Peyer's patch (tissue), 4 donors: ENCODE results near the gene SLC7A10. TPM values are rescaled to one million over a fixed set of nuclear protein-coding genes. Genes with fewer than 3 reads are reported as not detected.
"Not testable (repeated sequence)": the region's sequence is repeated elsewhere in the genome, so short reads cannot be mapped to it uniquely, and the experiment has no call there.

Experiments
- DNase-seq, 3 donors: peaks; one replicate each; pipeline ENCODE4 v3.0.0-alpha.2; 2017 to 2019
- H3K27ac ChIP-seq, 4 donors: fragments of 200-600 bp; sonication (generic); one replicate each; pipeline ENCODE4 v1.5.1; 2016 to 2019
- H3K27me3 ChIP-seq, 2 donors: fragments of 200-600 bp; sonication (generic); one replicate each; pipeline ENCODE4 v1.5.1; 2019
- H3K36me3 ChIP-seq, 3 donors: fragments of 200-600 bp; sonication (generic); one replicate each; pipeline ENCODE4 v1.5.1; 2016 to 2019
- H3K4me1 ChIP-seq, 4 donors: fragments of 200-600 bp; sonication (generic); one replicate each; pipeline ENCODE4 v1.5.1; 2016 to 2019
- H3K4me3 ChIP-seq, 4 donors: fragments of 200-600 bp; sonication (generic); 1 replicate in 3 of 4; 2 replicates in 1 of 4; pipeline ENCODE4 v1.5.1; 2016 to 2019; ENCODE audit warnings: mild to moderate bottlenecking in 1 of 4
- H3K9me3 ChIP-seq, 4 donors: fragments of 200-600 bp; sonication (generic); one replicate each; pipeline ENCODE4 v1.5.1; 2016 to 2019; ENCODE audit warnings: mild to moderate bottlenecking in 1 of 4
- POLR2A ChIP-seq, 2 donors: fragments of 450-650 bp; IDR thresholded peaks; one replicate each; pipeline ENCODE4 v1.5.1; 2017; ENCODE audit warnings: antibody characterized with exemption in 2 of 2, mild to moderate bottlenecking in 2 of 2, moderate library complexity in 2 of 2
- total RNA-seq, 4 donors: library from RNA; depleted of rRNA; stranded (reverse); fragments of >200 nt; gene quantifications; one replicate each; pipeline ENCODE4 v1.1.0, GENCODE V29; 2016
- TF ChIP-seq, protein P1 (sequence below), 6 experiments: fragments of 450-650 bp in 4 of 6; fragments of 200-600 bp in 2 of 6; sonication (generic) in 1 of 6; IDR thresholded peaks; one replicate each; pipeline ENCODE4 v1.5.1; 2017 to 2019; ENCODE audit warnings: antibody characterized with exemption in 6 of 6, mild to moderate bottlenecking in 3 of 6, moderate library complexity in 1 of 6

SLC7A10 gene
- total RNA-seq, 4 donors from 2014 or later, result not detected

GRCh38 chr19:33211794-33212435 is 13.7 kb downstream of the SLC7A10 start:
- Histone ChIP-seq H3K9me3 (no peaks in the 10 kb centered on the region), H3K4me1 (no peaks in the 10 kb centered on the region), H3K36me3 (peaks cover 0 to 1% (median 0%) of the 10 kb centered on the region in 3 donors), H3K27ac (no peak overlapping the region), H3K4me3 (no peak overlapping the region), H3K27me3 (no peaks in the 10 kb centered on the region)
- no peak for DNase-seq
- TF ChIP-seq, protein P1, sequence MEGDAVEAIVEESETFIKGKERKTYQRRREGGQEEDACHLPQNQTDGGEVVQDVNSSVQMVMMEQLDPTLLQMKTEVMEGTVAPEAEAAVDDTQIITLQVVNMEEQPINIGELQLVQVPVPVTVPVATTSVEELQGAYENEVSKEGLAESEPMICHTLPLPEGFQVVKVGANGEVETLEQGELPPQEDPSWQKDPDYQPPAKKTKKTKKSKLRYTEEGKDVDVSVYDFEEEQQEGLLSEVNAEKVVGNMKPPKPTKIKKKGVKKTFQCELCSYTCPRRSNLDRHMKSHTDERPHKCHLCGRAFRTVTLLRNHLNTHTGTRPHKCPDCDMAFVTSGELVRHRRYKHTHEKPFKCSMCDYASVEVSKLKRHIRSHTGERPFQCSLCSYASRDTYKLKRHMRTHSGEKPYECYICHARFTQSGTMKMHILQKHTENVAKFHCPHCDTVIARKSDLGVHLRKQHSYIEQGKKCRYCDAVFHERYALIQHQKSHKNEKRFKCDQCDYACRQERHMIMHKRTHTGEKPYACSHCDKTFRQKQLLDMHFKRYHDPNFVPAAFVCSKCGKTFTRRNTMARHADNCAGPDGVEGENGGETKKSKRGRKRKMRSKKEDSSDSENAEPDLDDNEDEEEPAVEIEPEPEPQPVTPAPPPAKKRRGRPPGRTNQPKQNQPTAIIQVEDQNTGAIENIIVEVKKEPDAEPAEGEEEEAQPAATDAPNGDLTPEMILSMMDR (IDR thresholded peaks at IDR 0.05), result no peak

DNA sequence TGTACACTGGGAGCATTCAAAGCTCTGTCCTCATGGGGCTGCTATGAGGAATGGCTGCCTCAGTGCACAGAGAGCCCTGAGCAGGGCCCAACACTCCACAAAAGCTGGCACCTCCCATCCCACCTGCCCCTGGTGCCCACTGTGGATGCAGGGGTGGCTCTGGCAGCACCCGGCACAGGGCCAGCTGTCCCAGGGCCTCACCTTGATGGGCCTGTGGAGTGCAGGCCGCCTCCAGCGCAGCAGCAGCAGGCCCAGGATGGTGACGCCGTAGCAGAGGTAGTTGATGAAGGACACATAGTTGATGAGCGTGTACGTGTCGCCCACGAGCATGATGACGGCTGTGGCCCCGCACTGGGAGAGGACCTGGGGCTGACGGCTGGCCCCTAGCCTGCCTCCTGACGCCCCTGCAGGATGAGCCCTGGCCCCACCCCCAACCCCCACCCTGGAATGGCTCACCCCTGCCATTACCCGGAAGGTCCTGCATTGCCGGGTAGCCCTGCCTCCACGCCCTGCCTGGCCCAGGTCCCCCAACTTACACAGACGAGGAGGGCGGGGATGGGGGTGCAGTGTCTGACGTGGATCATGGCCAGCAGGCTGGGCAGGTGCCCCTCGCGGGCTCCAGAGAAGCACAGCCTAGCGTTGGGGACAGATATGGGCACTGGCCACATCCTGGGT is 15.2 kb downstream of the SLC7A10 start:
- Histone ChIP-seq H3K27ac (no peak overlapping the region), H3K4me1 (no peaks in the 10 kb centered on the region), H3K4me3 (no peak overlapping the region), H3K27me3 (no peaks in the 10 kb centered on the region), H3K9me3 (no peaks in the 10 kb centered on the region), H3K36me3 (peaks cover 0 to 9% (median 0%) of the 10 kb centered on the region in 3 donors)
- DNase-seq, result no peak
- TF ChIP-seq POLR2A (IDR thresholded peaks at IDR 0.05), result no peak
- TF ChIP-seq, protein P1 (IDR thresholded peaks at IDR 0.05), result no peak

- H3K9me3 ChIP-seq, H3K4me1 ChIP-seq, H3K27me3 ChIP-seq, H3K4me3 ChIP-seq, DNase-seq, H3K36me3 ChIP-seq, H3K27ac ChIP-seq: not testable (repeated sequence)
Measured at GRCh38 chr19:33209850-33210230, 15.8 kb downstream of the SLC7A10 start.

- no peaks in the 10 kb centered on the region for H3K27me3 ChIP-seq
- H3K36me3 ChIP-seq, result peaks cover 0 to 9% (median 0%) of the 10 kb centered on the region in 3 donors
- no peaks in the 10 kb centered on the region for H3K4me1 ChIP-seq
- H3K27ac ChIP-seq, result no peak overlapping the region
- TF ChIP-seq POLR2A (IDR thresholded peaks at IDR 0.05), result no peak
- TF ChIP-seq, protein P1 (IDR thresholded peaks at IDR 0.05), result no peak
- no peak for DNase-seq
- no peaks in the 10 kb centered on the region for H3K9me3 ChIP-seq
- H3K4me3 ChIP-seq, result no peak overlapping the region
Measured at GRCh38 chr19:33208904-33209849, 16.5 kb downstream of the SLC7A10 start.

DNA sequence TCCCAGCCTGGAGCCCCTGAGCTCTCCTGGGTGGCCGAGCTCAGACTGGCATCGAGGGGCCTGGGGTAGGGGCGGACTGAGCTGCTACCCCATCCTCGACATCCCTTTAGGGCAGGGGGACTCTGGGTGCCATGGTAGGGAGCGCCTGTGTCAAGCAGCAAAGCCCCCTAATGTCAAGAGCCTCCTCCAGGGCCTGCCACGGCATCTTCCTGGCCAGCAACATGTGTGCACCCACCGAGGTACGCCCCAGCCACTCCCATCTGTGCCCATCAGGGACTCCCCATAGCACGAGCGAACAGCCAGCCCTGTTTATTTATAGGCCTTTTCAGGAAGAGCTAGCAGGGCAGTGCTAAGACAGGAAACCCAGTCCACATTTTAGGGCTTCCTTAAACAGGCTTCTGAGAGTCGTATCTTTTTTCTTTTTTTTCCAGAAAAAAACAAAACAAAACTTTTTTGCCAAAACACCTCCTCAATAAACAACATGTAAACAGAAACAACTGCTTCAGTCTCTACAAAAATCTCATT is 17.2 kb downstream of the SLC7A10 start:
- H3K36me3 ChIP-seq, result peaks cover 0 to 9% (median 0%) of the 10 kb centered on the region in 3 donors
- H3K27me3 ChIP-seq, result no peaks in the 10 kb centered on the region
- no peak for DNase-seq
- no peak overlapping the region for H3K4me3 ChIP-seq
- H3K9me3 ChIP-seq, result no peaks in the 10 kb centered on the region
- H3K27ac ChIP-seq, result no peak overlapping the region
- no peaks in the 10 kb centered on the region for H3K4me1 ChIP-seq
- TF ChIP-seq POLR2A (IDR thresholded peaks at IDR 0.05), result no peak
- TF ChIP-seq, protein P1 (IDR thresholded peaks at IDR 0.05), result no peak
